Fibroblast of pulmonary artery (primary cell): Measurements from ENCODE around the gene FHL2.
A peak's percentile ranks its signal among the peaks of the same experiment; 100 is the strongest.
"Not testable (repeated sequence)": the region's sequence is repeated elsewhere in the genome, so short reads cannot be mapped to it uniquely, and the experiment has no call there.

Experiments
- DNase-seq: peaks from one replicate; pipeline ENCODE4 v3.0.0-alpha.2; 2010; ENCODE audit warnings: low read depth
- H3K4me3 ChIP-seq: replicated peaks from 2 replicates; pipeline ENCODE4 v1.5.1; 2011; ENCODE audit warnings: low read depth, mild to moderate bottlenecking, control low read depth, low read length, moderate library complexity
- TF ChIP-seq, protein P1 (sequence below): IDR thresholded peaks from 2 replicates; pipeline ENCODE4 v1.5.1; 2011; ENCODE audit warnings: mild to moderate bottlenecking, control low read depth, low read length, inconsistent platforms; ENCODE audit errors: missing control alignments

Gene FHL2

DNA sequence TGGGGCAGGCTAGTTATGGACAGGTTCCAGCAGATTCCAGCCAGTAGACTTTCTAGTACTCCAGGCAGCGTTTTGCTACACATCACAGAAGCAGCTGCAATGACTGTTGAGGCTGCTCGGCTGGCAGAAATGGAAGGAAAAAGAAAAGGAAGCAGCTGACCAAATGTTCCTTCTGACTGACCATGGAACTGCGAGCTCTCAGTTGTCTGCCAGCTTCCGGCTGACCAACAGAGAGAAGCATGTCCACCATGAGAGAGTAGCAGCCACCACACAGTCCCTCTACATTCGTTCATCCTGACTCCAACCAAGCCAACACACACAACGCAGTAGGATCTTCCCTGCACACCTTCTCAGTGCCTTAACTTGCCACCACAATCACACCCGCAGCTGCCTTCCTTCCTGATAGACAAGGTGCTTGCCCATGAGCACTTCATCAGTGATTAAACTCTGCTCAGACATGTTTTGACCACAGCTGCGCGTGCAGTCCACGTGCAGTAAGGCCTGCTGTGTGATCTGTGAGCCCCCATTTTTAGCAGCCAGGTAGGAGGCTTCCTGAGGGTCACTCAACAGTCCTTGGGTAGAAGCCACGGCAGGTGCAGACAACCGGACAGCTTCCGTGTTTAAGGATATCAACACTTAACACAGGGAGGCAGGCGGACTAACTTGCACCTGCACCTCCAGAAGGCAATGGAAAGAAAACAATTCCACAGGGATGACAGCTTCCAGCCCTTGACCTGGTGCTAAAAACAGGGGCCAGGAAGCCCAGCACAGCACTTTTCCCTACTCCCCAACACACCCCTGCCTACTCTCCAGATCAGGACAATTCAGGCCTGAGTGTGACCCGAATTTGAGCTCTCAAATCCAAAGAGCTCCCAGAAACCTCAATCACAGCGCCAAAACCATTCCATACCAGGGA lies 70.3 kb downstream of the FHL2 start:
- peak overlapping the region; percentile 65 for H3K4me3 ChIP-seq
- peak; percentile 31 for DNase-seq
- TF ChIP-seq, protein P1, sequence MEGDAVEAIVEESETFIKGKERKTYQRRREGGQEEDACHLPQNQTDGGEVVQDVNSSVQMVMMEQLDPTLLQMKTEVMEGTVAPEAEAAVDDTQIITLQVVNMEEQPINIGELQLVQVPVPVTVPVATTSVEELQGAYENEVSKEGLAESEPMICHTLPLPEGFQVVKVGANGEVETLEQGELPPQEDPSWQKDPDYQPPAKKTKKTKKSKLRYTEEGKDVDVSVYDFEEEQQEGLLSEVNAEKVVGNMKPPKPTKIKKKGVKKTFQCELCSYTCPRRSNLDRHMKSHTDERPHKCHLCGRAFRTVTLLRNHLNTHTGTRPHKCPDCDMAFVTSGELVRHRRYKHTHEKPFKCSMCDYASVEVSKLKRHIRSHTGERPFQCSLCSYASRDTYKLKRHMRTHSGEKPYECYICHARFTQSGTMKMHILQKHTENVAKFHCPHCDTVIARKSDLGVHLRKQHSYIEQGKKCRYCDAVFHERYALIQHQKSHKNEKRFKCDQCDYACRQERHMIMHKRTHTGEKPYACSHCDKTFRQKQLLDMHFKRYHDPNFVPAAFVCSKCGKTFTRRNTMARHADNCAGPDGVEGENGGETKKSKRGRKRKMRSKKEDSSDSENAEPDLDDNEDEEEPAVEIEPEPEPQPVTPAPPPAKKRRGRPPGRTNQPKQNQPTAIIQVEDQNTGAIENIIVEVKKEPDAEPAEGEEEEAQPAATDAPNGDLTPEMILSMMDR, result no peak

DNA sequence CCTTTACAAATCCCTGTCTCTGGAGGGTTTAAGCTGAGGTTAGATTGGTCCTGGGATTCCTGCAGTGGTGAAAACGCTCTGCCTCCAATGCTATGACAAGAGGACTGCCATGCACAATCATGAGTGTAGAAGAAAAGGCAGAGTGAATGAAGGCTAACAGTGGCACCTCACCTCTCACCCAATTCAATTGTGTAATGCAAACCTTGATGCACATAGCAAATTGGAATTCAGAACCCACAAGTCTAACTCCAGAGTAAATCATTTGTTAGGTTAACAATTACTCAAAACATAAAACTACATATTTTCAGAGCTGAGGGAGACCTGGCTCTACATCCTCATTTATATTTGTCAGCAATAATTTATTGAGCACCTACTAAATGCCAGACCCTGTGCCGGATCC lies 71.2 kb downstream of the FHL2 start:
- no peak overlapping the region for H3K4me3 ChIP-seq
- no peak for DNase-seq
- TF ChIP-seq, protein P1, result no peak

DNA sequence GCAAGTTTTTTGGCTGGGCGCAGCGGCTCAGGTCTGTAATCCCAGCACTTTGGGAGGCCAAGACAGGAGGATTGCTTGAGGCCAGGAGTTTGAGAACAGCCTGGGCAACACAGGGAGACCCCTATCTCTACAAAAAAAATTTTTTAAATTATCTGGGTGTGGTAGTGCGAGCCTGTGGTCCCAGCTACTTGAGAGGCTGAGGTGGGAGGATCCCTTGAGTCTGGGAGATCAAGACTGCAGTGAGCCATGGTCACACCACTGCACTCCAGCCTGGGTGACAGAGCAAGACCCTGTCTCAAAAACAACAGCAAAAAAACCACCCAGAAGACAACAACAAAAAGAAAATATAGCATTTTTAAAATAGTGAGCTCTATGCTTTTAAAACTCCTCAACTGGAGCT lies 71.6 kb downstream of the FHL2 start:
- not testable (repeated sequence) for DNase-seq, H3K4me3 ChIP-seq

DNA sequence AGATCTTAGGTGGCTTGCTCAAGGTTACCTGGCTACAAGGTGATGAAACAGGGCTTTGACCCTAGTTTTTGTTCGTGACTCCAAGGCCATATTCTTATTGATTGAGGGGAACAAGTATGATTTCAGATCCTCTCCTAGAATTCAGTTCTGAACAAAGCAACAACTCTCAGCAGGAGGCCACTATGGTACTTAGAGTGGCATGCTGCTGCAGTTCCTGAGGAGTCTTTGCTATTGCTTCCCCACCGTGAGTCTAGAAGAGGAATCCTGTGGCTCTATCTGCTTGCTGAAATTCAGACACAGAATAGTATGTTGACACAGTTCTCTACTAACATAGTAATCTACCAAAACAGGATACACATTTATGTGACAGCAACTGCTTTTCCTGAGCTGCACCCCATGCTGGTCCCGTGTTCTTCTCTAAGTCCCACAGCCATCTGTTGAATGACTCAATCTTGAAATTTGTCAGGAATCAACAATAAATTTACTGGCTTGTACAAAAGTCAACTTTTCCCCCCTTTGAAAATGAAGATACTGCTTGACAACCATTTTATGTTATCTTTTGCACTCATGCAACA lies 73.4 kb downstream of the FHL2 start:
- TF ChIP-seq, protein P1, result no peak
- H3K4me3 ChIP-seq, result no peak overlapping the region
- peak; percentile 30 for DNase-seq

DNA sequence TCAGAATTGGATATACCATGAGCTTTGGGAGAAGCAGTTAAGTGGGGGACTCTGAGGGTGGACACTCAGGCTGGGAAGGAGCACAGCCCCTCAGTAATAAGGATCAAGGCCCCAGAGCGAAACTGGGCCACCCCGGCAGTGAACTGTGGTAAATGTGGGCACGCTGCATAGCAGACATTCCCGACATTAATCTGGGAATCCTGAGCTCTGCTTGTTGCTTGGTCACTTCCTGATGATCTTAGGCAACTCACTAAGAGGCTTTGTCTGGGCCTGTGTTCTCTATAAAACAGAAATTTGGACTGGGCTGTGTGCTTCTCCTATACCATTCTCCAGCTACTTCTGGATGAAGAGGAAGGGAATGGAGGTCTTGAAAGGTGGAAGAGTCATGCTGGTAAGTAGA lies 74.1 kb downstream of the FHL2 start:
- H3K4me3 ChIP-seq, result no peak overlapping the region
- peak; percentile 71 for DNase-seq
- TF ChIP-seq, protein P1, result no peak

DNA sequence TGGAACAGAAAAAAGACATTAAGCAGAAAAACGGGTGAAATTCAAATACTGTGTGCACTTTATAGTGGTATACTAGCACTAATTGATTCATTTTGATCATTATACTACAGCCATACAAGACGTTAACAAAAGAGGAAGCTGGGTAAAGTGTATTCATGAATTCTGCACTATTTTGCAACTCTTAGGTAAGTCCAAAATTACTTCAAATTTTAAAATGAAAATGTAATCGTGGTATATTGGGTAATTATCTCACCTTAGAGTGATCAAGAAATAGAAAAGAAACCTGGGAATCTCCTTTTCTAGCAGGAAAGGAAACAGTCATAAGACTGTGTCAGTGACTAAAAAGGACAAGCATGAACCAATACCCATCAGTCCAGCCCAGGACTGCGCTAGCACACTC lies 74.8 kb downstream of the FHL2 start:
- no peak for DNase-seq
- TF ChIP-seq, protein P1, result no peak
- H3K4me3 ChIP-seq, result no peak overlapping the region

DNA sequence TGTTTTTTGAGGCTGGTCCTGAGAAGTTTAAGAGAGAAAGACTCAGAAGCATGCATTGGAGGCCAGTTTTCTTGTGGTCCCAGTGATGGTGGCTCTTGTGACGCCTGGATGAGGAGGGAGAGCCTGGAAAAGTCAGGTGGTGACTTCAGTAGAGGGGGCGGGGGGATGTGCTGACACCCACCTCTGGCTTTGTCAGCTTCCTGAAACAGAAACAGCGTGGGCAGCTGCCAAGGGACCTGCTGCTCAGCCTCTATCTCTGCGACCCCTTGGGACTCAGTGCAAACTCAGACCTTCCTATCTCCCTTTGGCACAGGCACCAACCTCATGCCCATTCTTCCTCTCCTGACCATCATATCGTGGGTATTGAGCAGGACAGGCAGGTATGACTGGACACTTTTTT lies 75.7 kb downstream of the FHL2 start:
- H3K4me3 ChIP-seq, result no peak overlapping the region
- TF ChIP-seq, protein P1, result no peak
- DNase-seq, result no peak
